GM18507 (cell line): ENCODE data around the gene ZNF142.

Experiments
- DNase-seq: peaks from one replicate; pipeline ENCODE4 v3.0.0; 2011; ENCODE audit warnings: low read depth; ENCODE audit not compliant: insufficient read length; ENCODE audit errors: extremely low spot score
- FAIRE-seq: peaks from 2 replicates; lab custom pipeline; 2011; peaks lifted over from hg19 to GRCh38; lab: Jason Lieb, UNC

The ZNF142 gene

DNA sequence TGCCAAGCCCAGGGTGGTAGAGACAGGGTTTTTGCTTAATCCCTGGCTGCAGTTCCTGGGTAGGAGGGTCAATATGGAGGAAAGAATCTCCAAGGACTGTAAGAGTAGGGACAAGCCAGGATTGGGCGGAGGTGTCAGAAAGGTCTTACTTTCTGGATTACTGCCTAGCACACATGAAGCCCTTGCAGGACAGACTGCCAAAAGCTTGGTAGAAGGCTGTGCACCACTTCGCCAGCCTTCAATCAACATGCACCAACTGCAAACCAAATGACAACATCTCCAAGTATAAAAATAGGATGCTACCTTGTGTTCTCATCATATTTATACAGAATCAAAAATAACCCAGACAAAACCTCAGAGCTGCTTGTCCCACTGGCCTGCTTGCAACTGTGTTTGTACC, 3.7 kb downstream of the ZNF142 start:
- DNase-seq (no peak), FAIRE-seq (no peak)

DNA sequence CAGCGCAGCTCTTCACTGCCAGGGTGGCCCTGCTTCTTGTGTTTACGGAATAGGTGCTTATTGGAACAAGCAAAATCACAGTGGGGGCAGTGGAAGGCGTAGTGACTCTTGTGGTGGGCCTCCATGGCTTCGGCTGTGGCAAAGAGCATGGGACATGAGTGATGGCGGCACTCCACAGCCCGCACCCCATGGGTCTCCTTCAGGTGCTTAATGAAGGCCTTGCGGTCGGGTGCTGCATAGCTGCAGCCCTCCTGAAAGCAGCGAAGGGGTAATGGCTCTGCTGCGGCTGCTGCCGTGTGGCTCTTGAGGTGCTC, 10.7 kb downstream of the ZNF142 start:
- DNase-seq = no peak
- FAIRE-seq = no peak

GRCh38 chr2:218648088-218648786, 11.2 kb downstream of the ZNF142 start:
- FAIRE-seq = peak; percentile 82
- DNase-seq = no peak

- DNase-seq (no peak), FAIRE-seq (peak; percentile 75)
Observed at GRCh38 chr2:218645126-218645525, 14.3 kb downstream of the ZNF142 start.

- FAIRE-seq = no peak
Observed at GRCh38 chr2:218644721-218645120, 14.7 kb downstream of the ZNF142 start.

GRCh38 chr2:218643751-218644310, 15.6 kb downstream of the ZNF142 start:
- DNase-seq (no peak), FAIRE-seq (no peak)

More at GRCh38 chr2:218644721-218645120, 14.7 kb downstream of the ZNF142 start:
- no peak for DNase-seq

DNA sequence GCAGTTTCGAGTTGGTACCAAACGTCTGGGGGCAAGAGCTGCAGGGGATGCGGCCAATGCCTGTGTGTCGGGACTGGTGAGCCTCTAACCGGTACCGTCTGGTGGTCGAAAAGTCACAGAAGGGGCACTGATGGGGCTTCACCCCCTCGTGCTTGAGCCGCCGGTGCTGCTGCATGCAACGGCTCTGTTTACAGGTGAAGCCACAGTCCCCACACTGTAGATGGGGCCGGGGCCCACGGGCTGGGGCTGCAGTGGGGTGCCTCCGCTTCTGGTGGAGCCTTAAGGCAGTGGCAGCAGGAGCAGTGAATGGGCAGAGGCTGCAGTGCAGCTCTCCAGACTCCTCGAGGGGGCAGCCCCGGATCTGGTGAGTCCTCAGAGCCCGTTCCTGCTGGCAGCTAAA, 16.6 kb downstream of the ZNF142 start:
- FAIRE-seq (no peak), DNase-seq (no peak)

- FAIRE-seq (no peak), DNase-seq (no peak)
Observed at GRCh38 chr2:218642121-218642656, 17.2 kb downstream of the ZNF142 start.

GRCh38 chr2:218638372-218638771, 21.1 kb downstream of the ZNF142 start:
- FAIRE-seq = no peak
- no peak for DNase-seq

- no peak for DNase-seq
- FAIRE-seq = no peak
Observed at GRCh38 chr2:218635719-218636118, 23.7 kb downstream of the ZNF142 start.

DNA sequence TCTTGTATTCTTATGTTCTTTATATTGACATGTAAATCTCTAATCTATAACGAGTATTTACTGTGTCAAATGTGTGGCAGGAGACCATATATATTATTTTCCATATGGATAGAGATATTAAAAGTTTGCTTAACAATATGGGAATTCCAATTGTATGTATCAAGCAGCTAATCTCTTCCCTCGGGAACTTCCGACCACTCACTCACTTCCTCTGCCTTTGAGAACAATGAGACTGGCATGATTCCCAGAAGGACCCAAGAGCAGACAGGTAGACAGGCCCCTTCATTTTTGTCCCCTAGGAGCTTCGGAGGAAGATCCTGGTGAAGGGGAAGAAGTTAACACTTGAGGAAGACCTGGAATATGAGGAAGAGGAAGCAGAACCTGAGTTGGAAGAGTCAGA, 27.6 kb downstream of the ZNF142 start:
- DNase-seq (no peak), FAIRE-seq (no peak)

DNA sequence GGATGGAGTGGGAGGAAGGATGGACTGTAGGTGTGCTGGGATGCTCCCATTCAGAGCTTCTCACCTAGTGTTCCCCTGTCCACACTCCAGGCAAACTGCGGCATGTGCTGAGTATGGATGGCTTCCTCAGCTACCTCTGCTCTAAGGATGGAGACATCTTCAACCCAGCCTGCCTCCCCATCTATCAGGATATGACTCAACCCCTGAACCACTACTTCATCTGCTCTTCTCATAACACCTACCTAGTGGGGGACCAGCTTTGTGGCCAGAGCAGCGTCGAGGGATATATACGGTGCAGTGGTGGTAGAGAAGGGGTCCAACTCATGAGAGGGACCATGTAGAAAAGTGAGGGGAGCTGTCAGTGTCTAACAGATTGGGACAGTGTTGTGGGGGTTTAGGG, 31.5 kb downstream of the ZNF142 start:
- FAIRE-seq (no peak), DNase-seq (no peak)

GRCh38 chr2:218626369-218626768, 33.1 kb downstream of the ZNF142 start:
- no peak for FAIRE-seq

DNA sequence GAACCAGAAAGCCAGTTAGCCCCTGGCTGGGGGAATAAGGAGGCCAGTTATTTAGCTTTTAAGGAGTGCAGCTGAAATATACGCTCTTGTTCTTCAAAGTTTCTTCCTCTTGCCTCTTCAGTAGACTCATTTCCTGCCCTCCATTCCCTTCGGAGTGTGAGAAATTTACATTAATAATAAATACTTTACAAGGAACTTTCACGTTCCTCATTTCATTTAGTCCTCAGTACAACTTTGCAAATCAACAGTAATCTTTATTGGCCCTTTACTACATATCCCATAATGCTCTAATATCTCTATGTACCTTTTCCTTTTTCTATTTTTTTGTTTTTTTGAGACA, 36.1 kb downstream of the ZNF142 start:
- DNase-seq = no peak
- no peak for FAIRE-seq

More at GRCh38 chr2:218626369-218626768, 33.1 kb downstream of the ZNF142 start:
- no peak for DNase-seq

GRCh38 chr2:218622606-218623365, 36.6 kb downstream of the ZNF142 start:
- DNase-seq = no peak
- FAIRE-seq = no peak

GRCh38 chr2:218621007-218621406, 38.4 kb downstream of the ZNF142 start:
- FAIRE-seq = no peak
- DNase-seq = no peak

DNA sequence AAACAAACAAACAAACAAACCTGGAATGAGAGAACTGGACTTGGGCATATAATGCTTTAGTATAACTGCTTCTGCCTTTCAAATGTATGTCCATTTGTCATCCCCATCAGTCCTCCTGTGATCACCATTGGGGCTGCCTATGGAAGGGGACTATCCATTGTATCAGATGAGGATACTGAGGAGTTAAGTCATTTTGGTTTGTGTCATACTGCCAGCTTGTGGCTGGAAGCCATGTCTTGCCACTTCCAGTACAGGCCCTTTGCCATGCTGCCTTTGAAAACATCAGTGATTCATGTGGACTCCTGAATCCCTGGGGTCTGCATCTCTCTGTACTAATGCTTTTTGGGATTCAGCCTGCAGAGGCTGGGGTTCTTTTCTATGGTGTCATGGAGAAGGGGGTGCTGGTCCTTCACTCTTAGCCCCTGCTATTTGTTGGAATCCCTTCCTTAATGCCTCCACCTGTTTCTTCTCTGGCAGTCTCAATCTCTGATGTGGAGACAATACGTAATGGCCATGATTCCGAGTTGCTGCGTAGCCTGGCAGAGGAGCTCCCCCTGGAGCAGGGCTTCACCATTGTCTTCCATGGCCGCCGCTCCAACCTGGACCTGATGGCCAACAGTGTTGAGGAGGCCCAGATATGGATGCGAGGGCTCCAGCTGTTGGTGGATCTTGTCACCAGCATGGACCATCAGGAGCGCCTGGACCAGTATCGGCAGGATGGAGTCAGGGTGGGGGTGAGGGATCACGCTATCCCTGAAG, 41.1 kb downstream of the ZNF142 start:
- DNase-seq (no peak), FAIRE-seq (no peak)

- no peak for FAIRE-seq
- DNase-seq = no peak
Observed at GRCh38 chr2:218615868-218616315, 43.5 kb downstream of the ZNF142 start.

DNA sequence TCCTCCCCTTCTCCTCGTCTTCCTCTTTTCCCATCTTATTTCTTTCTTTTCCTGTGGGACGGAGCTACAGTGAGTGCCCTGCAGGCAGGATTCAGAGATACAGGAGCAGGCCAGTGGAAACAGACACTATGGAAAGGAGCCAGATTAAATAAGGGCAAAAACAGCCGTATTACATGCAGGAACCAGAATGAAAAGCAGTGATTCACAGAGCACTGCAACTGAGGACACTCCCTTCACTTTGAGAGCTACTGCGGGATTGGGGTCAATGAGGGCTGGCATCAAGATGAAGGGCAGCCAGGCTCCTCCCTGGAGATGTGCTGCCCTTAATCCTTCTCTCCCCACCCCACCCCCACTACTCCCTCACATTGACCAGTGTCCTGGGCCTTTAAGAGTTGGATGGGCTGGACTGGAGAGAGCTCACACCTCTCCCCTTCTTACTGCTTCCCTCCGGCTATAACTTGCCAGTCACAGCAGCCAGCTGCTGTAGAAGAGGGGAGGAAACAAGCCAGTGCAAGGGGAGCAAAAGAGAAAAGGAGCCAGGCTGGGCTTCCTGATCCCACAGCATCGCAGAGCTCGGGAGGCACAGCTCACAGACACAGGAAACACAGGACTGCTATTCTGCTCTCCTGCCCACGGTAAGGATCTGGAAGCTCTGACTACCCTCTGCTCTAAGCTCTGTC, 51.8 kb downstream of the ZNF142 start, which contains the start of gene PLCD4:
PLCD4 (plus strand) TSS at position 464 of the 680 bp plus-strand sequence. CDS start 7,841 bp downstream, outside the sequence.
- FAIRE-seq (no peak), DNase-seq (no peak)
